GM23338 (cell line): Measurements from ENCODE around the gene FOXP1.

Experiments used
- CREB1 ChIP-seq: fragments of 250-450 bp; sonication (Bioruptor Pico); IDR thresholded peaks from 2 replicates; pipeline ENCODE4 v1.5.0; 2020; ENCODE audit warnings: low read depth, mild to moderate bottlenecking, moderate library complexity
- CTCF ChIP-seq, 2 experiments: fragments of 200-600 bp in 1 of 2; sonication (generic) in 1 of 2; conservative IDR thresholded peaks; 2 replicates each; pipeline versions ENCODE4 v1.5.1 to v1.6.1; 2016 to 2017; ENCODE audit warnings: antibody characterized with exemption in 2 of 2, low read depth in 2 of 2, mild to moderate bottlenecking in 2 of 2, moderate library complexity in 1 of 2
- EZH2 ChIP-seq: fragments of 200-600 bp; sonication (generic); IDR thresholded peaks from one replicate; pipeline ENCODE4 v1.8.0; 2017; ENCODE audit warnings: antibody characterized with exemption, mild to moderate bottlenecking, low read depth; ENCODE audit not compliant: unreplicated experiment
- EZH2phosphoT487 ChIP-seq: fragments of 200-600 bp; sonication (generic); IDR thresholded peaks from one replicate; pipeline ENCODE4 v1.8.1; 2018; ENCODE audit warnings: antibody characterized with exemption; ENCODE audit not compliant: unreplicated experiment
- NANOG ChIP-seq: IDR thresholded peaks from 2 replicates; pipeline ENCODE4 v1.6.1; 2016; ENCODE audit warnings: antibody characterized with exemption, borderline replicate concordance
- POLR2AphosphoS5 ChIP-seq: IDR thresholded peaks from 2 replicates; pipeline ENCODE4 v1.6.1; 2016; ENCODE audit warnings: antibody characterized with exemption, low read depth
- STAT1 ChIP-seq: IDR thresholded peaks from one replicate; pipeline ENCODE4 v1.6.1; 2016; ENCODE audit warnings: antibody characterized with exemption; ENCODE audit not compliant: unreplicated experiment
- TF ChIP-seq, protein P1 (sequence below): IDR thresholded peaks from one replicate; pipeline ENCODE4 v1.6.1; 2018; ENCODE audit warnings: antibody characterized with exemption; ENCODE audit not compliant: unreplicated experiment
- TF ChIP-seq, protein P2 (sequence below): IDR thresholded peaks from 2 replicates; pipeline ENCODE4 v1.6.1; 2016; ENCODE audit warnings: antibody characterized with exemption

DNA sequence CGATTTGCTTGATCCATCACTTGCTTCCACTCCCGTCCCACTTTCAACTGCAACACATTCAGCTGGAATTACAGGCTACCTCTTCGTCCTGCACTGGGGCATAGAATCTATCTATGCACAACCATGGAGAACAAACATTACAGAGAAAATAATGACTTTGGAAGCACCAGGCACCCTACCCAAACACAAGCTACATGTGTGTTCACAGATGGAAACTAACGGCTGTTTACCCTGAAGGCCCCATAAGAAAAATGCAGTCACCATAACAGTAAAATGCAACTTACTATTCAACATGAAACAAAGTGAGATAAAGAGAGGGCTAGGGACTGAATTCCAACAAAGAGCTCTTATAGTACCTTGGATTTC lies 496.8 kb downstream of the FOXP1 start:
- TF ChIP-seq CTCF (conservative IDR thresholded peaks at IDR 0.05; ENCODE audit: low read depth in 2 of 2) = no peak
- no peak for TF ChIP-seq NANOG
- TF ChIP-seq EZH2 = no peak
- TF ChIP-seq, protein P1, sequence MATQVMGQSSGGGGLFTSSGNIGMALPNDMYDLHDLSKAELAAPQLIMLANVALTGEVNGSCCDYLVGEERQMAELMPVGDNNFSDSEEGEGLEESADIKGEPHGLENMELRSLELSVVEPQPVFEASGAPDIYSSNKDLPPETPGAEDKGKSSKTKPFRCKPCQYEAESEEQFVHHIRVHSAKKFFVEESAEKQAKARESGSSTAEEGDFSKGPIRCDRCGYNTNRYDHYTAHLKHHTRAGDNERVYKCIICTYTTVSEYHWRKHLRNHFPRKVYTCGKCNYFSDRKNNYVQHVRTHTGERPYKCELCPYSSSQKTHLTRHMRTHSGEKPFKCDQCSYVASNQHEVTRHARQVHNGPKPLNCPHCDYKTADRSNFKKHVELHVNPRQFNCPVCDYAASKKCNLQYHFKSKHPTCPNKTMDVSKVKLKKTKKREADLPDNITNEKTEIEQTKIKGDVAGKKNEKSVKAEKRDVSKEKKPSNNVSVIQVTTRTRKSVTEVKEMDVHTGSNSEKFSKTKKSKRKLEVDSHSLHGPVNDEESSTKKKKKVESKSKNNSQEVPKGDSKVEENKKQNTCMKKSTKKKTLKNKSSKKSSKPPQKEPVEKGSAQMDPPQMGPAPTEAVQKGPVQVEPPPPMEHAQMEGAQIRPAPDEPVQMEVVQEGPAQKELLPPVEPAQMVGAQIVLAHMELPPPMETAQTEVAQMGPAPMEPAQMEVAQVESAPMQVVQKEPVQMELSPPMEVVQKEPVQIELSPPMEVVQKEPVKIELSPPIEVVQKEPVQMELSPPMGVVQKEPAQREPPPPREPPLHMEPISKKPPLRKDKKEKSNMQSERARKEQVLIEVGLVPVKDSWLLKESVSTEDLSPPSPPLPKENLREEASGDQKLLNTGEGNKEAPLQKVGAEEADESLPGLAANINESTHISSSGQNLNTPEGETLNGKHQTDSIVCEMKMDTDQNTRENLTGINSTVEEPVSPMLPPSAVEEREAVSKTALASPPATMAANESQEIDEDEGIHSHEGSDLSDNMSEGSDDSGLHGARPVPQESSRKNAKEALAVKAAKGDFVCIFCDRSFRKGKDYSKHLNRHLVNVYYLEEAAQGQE = no peak
- no peak for TF ChIP-seq POLR2AphosphoS5
- no peak for TF ChIP-seq EZH2phosphoT487
- TF ChIP-seq, protein P2, sequence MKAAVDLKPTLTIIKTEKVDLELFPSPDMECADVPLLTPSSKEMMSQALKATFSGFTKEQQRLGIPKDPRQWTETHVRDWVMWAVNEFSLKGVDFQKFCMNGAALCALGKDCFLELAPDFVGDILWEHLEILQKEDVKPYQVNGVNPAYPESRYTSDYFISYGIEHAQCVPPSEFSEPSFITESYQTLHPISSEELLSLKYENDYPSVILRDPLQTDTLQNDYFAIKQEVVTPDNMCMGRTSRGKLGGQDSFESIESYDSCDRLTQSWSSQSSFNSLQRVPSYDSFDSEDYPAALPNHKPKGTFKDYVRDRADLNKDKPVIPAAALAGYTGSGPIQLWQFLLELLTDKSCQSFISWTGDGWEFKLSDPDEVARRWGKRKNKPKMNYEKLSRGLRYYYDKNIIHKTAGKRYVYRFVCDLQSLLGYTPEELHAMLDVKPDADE = no peak
- TF ChIP-seq STAT1 = no peak
- no peak for TF ChIP-seq CREB1 (CRISPR knock-in tag)
